Stimulated activated CD8-positive, alpha-beta memory T cell treated with anti-CD3 and anti-CD28 coated beads, Interleukin-4, amount 100 ng/mL, for 24 hours (primary cell): ENCODE results near the gene SLC12A7.

ENCODE experiments used
- DNase-seq: peaks from one replicate; pipeline ENCODE4 v3.0.0-alpha.2; 2020; ENCODE audit warnings: low read depth

The SLC12A7 gene

DNA sequence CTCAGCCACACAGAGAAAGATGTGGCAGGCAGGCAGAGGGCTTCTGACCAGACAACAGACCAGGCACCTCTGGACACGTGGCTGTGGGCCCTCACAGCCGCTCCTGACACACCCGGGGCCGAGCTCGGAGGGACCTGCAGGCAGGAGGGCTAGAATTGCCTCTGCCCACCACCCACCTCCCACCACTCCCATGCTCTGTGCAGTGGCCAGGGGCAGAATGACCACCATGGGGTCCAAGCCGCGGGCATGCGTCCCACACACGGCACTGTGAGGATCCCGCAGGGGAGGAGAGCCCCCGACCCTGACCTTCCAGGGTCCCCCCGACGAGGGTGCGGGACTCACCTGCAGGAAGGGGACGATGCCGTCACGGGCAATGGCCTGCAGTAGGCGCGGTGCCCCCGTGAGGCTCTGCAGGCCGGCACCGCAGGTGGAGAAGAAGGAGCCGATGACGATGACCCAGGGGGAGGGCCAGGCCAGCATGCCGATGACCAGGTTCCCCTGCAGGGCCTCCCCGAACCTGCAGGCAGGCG lies 34.3 kb downstream of the SLC12A7 start:
- DNase-seq: no peak

DNA sequence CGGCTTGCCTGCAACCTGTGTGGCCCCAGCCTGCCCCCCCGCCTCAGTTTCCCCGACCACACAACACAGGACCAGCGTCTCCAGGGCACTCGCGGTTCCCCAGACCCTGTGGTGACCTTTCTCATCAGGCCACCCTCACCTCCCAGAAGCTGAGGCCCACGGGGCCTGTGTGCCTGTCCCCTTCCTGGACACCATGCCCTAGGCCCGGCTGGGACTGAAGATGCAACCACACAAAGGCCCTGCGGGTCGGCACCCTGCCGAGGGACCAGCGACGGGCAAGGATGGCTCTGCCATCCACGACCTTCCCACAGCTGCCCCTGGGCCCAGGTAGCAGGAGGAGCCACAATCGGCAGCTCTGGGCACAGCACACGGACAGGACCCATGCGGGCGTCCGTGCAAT lies 34.8 kb downstream of the SLC12A7 start:
- no peak for DNase-seq

DNA sequence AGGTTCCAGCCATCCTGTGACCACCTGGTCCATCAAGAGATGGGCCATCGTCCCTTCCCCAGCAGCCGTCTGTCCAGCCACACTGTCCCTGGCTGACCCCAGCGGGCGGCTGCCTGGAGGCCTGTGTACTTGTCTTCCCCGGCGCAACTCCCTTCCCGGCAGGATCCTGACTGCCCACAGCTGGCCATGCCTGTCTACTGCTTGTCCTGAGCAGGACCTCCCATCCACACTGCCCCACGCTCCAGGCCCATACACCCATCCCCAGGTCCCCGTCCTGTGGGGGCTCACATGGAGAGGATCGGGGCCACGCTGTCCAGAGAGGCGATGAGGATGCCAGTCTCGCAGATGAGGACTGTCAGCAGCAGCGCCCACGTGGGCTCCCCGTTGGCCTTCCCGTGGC lies 35.5 kb downstream of the SLC12A7 start:
- no peak for DNase-seq

DNA sequence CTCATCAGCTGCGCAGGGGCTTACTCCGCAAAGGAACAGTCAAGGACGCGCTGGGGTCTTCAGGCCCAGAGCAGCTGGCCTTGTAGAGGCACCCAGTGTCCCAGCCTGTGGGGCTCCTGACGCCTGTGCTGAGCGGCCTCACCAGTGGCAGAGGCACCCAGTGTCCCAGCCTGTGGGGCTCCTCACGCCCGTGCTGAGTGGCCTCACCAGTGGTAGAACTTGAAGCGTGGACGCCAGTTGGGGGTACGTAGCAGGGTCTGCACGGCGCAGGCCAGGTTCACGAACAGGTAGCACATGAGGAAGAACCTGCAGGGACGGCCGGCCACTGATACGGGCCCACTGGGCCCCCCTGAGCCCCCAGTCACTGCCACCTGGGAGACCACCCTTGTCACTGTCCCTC lies 35.9 kb downstream of the SLC12A7 start:
- no peak for DNase-seq

DNA sequence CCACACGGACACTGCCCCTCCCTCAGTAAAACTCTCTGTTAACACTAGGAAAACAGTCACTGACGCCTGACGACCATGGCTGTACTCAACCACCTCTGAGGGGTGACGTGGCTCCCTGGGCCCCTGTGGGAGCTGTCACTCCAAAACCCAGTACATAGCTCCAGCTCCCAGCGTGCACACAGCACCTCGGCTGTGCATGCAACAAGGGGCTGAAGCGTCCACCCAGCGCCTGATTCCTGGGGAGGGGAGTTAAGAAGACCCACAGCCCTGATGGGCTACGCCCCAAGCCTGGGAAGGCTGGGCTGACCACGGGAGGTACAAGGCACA lies 36.3 kb downstream of the SLC12A7 start:
- DNase-seq: no peak

DNA sequence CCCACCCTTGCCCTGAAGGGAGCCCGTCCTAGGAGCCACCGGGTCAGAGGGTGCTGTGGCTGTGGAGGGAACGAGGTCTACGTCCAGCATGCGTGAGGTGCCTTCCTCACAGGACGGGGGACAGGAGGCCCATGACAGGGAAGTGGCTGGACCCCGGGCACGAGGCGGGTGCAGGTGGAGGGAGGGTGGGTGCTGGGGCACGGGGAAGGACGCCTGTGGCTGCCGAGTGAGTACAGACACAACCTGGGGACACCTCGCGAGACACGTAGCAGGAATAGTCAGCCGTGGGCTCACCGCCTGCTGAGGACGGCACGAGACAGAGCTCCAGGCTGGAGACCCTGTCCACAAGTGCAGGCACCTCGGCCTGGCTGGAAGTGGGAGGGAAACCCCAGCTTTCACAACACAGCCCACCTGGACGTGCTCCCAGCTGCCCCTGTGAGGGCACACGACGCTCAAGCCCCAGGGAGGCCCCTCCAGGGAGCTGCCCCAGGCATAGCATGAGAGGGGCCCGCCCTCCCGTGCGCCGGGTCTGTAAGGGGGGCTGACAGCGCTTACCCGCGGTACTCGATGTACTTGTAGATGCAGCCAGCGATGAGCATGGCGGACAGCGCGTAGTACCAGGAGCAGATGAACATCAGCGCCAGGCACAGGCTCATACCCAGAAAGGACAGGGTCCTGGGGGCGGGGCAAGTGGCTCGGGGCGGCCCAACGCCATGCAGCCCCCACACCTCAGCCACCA lies 36.9 kb downstream of the SLC12A7 start:
- no peak for DNase-seq

DNA sequence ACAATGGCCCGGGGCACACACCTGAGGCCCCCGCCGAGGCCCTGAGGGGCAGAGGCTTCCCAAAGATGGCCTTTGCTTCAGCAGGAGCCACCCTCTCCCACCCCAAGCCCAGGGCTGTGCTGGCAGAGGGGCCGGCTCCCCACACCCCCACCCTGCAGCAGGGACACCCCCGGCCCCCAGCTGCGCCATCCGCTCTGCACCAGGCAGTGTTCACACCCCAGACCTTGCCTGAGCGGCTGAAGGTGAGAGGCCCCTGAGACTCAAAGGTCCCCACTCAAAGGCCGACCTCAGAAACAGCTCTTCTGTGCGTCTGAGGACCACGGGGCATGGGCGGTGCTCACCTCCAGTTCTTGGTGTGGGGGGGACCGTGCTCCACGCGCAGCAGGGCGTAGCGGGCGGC lies 37.6 kb downstream of the SLC12A7 start:
- DNase-seq: no peak

DNA sequence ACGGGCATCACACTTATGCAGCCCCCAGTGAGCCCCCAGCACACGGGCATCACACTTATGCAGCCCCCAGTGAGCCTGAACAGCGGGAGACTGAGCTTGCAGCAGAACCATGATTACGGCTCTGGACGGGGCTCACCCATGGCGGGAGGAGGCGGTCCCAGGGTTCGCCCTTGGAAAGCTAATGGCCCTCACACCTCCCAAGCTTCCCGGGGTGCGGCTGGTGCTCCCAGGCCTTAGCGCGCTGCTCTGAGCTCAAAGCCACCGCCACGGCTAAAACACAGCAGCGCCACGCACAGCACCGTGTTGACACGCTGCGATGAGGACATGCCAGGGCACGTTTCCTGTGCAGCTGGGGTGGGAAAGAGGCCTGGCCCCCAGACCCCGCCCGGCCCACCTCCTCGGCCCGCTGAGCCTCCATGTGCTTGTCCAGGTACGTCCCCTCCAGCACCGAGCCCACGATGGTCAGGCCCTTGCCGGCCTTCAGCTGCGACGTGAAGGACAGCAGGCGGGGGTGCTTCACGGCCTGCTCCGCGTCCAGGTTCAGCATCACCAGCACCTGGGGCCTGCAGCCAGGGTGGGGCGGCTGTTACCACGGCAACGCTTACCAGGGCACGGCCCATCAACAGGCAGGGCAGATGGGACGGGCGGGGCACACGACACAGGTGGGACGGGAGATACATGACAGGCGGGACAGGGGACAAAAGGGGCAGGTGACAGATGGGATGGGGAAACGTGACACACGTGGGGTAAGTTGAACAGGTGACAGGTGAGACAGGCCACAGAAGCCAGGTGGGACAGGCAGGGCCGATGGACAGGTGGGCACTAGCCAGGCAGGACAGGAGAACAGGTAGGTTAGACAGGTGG lies 38.4 kb downstream of the SLC12A7 start:
- no peak for DNase-seq

DNA sequence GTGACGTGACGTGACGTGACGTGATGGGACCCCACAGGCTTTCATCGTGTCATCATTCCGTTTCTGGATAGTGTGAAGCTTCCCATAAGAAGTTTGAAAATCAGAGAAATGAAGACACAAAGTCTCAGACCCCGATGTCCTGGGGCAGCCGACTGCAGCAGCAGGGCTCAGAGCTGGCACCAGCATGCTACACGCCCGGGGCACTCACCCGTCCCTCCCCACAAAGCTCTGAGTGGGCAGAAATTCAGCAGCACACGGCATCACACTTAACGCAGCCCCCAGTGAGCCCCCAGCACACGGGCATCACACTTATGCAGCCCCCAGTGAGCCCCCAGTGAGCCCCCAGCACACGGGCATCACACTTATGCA lies 42.2 kb downstream of the SLC12A7 start:
- no peak for DNase-seq

DNA sequence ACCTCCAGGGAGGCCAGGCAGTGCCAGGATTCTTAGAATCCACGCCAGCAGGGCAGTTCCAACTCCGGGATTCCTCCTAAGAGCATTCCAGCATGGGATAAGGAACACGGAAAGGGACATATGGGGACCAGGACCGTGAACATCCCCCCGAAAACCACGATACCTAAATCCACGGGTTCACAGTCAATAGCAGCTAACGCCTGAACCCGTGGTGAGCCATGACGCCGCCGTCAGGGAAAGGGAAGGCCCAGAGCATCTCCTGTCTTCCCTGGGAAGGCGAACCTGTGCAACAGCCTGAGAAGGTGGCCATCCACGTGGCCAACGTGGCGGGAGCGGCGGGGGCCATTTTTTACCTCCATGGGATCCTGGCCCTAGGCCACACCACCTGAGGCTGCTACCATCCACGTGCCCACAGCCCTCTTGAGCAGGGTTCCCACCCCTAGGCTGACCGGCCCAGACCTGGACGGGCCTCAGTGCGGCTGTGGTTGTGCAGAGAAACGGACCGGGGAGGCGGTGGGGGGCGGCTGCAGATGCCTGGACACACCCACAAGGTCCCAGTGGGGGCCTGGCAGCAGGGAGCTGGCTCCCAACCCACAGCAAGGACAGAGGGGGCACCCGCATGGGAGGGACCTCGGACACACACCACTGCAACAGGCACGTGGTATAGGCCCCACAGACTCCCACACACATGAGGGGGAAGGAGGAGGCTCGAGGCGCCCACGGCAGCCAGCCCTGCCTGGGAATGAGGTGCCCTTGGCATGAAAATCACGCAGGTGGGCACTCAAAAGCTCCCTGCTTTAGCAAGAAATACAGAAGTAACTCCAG lies 42.8 kb downstream of the SLC12A7 start:
- DNase-seq: no peak

DNA sequence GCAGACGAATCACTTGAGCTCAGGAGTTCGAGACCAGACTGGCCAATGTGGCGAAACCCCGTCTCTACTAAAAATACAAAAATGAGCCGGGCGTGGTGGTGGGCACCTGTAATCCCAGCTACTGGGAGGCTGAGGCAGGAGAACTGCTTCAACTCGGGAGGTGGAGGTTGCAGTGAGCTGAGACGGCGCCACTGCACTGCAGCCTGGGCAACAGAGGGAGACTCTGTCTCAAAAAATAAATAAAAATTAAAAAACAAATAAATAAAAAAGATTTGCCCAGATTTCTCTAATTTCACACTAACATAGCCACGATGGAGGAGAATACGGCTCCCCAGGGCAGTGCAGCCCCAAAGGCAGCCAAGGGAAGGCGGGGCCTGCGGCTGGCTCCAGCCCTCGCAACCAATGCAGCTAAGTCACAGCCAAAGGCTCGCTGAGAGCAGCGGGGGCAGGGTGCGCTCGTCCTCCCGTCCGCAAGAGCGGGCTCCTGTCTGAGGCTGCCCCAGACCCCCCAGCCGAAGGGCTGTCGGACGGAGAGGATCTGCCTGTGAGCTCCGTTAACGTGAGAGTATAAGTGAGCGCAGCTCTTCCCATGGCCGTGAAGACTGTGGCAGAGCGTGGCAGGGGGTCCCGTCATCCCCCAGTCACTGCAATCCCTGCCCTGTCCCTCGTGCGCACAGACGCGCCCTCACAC lies 43.5 kb downstream of the SLC12A7 start:
- no peak for DNase-seq

DNA sequence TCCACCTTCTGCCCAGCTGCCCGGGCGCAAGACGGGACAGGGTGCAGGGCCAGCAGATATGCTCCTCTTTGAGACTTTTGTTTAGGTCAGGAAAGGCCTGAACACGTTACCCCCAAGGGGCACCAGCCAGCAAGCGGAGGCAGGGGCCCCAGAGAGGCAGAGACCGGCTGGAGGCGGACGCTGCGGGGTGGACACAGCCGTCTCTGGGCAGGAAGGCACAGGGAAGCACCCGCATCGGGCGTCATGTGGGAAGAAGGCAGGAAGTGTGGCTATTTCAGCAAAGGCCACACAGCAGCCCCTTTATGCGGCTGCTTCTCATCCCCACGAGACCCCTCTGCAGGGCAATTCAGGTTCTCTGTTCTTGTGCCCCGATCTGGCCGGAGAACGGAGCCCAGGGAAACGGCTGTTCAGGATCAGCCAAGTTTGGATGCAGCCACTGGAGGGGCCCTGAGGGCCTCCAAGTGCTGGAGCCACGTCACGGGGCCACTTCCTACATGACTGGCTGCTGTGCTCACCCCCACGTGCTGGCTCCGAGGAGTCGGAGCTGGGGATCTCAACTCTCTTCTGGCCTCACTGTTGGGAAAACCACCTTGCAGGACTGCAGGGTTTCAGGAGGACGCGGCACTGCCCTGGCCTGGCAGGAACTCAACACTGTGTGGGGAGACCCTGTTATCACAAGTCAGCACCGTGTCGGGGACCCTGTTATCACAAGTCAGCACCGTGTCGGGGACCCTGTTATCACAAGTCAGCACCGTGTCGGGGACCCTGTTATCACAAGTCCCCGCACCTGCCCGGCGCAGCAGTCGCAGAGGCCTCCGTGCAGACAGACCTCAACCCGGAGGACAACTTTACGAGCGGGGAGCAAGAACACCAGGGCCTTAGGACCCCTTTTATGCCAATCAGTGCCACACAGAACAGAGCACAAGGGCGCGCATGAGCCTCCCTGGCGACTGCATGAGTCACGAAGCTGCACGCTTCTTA lies 44.4 kb downstream of the SLC12A7 start:
- DNase-seq: no peak

DNA sequence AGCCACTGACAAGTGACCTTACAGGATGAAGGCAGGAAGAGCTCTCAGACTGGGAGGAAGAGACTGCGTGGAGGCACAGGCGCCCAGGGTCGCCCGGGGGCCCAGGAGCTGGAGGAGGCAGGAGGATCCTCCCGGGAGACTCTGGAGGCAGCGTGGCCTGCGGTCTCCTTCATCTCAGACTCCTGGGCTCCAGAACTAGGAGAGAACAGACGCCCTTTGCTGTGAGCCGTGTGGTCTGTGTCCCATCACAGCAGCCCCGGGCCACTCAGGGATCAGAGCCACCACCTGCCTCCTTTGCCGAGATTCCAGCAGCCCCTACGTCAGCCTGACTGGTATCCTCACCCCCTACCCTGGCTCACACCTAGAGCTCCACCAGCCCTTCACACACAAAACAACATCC lies 45.2 kb downstream of the SLC12A7 start:
- no peak for DNase-seq

DNA sequence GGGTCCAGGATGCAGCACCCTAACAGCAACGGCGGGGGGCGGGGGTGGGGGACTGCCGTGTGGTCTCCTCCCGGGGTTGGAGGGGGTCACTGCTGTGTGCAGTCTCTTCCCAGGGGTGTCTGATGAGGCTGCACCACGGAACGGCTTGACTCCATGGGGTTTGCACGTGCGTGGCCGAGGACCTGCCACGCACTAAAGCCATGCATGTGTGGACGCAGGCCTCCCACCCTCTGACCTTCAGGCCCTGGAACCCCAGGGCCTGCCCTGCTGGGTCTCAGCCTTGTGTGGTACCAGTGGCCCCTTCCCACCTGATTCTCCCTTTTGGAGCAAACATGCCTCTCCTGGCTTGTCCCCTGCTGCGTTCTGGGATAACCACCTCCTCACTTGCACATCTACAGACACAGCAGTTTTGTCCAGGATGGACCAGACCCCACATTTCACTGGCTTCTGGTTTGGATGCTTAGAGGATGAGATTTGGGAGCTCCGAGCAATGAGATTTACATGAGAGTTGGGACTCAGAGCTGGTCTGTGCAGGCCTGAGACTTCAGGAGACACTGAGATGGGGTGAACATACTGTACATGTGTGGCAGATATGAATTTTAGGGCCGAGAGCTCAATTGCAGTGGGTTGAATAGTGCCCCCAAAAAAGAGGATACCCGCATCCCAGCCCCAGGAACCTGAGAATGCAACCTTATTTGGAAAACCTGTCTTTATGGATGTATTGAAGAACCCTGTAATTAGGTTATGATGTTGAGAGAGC lies 45.8 kb downstream of the SLC12A7 start:
- no peak for DNase-seq

DNA sequence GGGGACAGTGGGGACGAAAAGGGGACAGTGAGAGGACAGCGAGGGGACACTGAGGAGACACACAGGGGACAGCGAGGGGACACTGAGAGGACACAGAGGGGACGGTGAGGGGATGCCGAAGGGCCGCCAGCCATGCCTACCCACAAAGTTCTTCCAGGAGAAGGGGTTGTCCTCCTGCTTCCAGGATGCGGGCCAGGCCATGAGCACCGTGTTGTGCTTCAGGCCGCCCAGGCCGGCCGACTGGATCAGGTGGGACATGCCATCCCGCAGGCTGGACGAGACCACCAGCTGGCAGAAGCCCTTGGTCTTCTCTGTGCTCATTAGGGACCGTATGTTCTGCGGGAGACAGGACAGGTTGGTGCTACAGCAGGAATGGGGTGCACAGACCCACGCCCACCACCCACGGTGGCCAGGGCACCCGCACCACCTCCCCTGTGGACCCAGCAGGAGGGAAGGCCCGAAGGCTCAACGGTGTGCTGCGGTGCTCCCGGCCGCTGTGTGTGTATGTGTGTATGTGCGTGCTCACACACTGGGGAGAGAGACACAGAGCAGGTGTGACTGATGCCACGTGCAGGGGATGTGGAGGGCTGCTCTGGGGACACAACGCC lies 46.6 kb downstream of the SLC12A7 start:
- no peak for DNase-seq

DNA sequence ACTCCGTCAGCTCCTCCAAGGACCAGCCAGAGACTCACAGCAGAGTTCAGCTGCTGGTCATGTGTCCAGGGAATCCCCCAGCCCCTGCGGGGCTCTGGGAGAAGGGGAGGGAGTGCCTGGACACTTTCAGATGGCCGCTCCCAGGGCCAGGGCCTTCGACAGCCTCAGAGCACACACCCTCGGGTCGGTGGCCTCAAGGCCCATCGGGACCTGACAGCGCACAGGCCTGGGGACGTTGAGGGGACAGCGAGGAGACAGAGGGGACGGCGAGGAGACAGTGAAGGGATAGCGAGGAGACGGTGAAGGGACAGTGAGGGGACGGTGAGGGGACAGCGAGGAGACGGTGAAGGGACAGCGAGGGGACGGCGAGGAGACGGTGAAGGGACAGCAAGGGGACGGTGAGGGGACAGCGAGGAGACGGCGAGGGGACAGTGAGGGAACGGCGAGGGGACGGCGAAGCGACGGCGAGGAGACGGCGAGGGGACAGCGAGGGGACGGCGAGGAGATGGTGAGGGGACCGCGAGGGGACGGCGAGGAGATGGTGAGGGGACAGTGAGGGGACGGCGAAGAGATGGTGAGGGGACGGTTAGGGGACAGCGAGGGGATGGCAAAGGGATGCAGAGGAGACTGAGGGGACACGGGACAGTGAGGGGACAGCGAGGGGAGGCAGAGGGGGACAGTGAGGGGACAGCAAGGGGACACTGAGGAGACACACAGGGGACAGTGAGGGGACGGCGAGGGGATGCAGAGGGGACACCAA lies 47.3 kb downstream of the SLC12A7 start:
- DNase-seq: no peak

DNA sequence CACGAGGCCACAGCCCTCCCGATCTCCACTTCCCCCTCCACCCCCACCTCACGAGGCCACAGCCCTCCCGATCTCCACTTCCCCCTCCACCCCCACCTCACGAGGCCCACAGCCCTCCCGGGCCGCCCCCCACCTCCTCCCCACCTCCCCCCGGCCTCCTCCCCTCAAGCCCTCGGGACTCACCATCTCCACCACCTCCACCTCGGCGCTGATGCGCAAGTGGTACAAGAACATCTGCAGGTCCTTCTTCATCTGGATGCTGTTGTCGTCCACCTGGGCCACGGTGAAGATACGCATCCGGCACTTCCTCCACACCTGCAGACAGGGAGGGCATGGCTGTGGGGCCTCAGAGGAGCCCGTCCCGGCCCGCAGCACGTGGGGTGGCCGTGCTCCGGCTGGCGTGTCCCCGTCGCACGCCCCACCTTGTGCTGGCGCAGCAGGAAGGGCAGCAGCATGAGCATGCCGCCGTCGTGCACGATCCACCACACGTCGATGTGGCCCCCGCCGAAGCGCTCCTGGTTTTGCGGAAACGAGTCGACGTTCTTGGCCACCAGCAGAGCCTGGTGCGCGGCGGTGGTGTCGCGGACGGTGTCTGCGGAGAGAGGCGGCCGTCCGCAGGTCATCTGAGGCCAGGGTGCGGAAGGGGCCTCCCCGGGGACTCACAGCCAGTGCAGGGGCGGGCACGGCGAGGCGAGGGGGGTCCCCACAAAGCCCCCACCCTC lies 48.0 kb downstream of the SLC12A7 start:
- DNase-seq: no peak
